Fibroblast of pulmonary artery (primary cell): ENCODE results near the gene SRGAP1.
A peak's percentile ranks its signal among the peaks of the same experiment; 100 is the strongest.
"Not testable (repeated sequence)": the region's sequence is repeated elsewhere in the genome, so short reads cannot be mapped to it uniquely, and the experiment has no call there.

Experiments
- DNase-seq: peaks from one replicate; pipeline ENCODE4 v3.0.0-alpha.2; 2010; ENCODE audit warnings: low read depth
- H3K4me3 ChIP-seq: replicated peaks from 2 replicates; pipeline ENCODE4 v1.5.1; 2011; ENCODE audit warnings: low read depth, mild to moderate bottlenecking, control low read depth, low read length, moderate library complexity
- CTCF ChIP-seq: IDR thresholded peaks from 2 replicates; pipeline ENCODE4 v1.5.1; 2011; ENCODE audit warnings: mild to moderate bottlenecking, control low read depth, low read length, inconsistent platforms; ENCODE audit errors: missing control alignments

The SRGAP1 gene

DNA sequence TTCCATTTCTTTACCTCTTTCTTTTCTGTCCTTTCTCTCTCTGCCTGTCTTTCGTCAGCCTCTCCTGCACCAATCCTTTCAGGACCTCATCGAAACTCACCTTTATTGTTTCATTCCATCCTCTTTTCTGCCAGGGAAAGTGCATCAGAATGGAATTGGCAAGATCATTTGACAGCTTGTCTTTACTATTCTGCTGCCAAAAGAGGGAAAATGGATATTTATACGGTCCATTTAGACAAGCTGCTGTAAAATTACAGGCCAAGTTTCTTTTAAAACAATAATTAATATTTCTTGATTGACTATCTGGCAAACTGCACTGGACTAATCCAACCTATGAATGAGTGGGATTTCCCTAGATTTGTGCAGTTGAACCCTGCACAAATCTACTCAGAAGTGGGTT, 7.6 kb upstream of the SRGAP1 start:
- DNase-seq = no peak
- TF ChIP-seq CTCF = no peak
- H3K4me3 ChIP-seq = no peak overlapping the region

GRCh38 chr12:63838411-63838810, 6.1 kb upstream of the SRGAP1 start:
- TF ChIP-seq CTCF = no peak
- DNase-seq = no peak
- H3K4me3 ChIP-seq = no peak overlapping the region

- no peak overlapping the region for H3K4me3 ChIP-seq
- DNase-seq = no peak
These were observed 3.5 kb upstream of the SRGAP1 start for GRCh38 chr12:63841011-63841410.

GRCh38 chr12:63841571-63841970, 2.9 kb upstream of the SRGAP1 start:
- no peak overlapping the region for H3K4me3 ChIP-seq
- DNase-seq = no peak
- TF ChIP-seq CTCF = no peak

More at GRCh38 chr12:63841011-63841410, 3.5 kb upstream of the SRGAP1 start:
- TF ChIP-seq CTCF = no peak

DNA sequence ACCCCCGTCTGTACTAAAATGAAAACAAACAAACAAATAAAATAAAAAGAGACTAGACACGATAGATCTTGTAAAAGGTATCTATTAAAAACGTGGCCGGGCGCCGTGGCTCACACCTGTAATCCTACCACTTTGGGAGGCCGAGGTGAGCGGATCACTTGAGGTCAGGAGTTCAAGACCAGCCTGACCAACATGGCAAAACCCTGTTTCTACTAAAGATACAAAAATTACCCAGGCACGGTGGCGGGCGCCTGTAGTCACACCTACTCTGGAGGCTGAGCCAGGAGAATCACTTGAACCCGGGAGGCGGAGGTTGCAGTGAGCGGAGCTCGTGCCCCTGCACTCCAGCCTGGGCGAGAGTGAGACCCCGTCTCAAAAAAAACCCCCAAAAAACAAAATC, 1.8 kb upstream of the SRGAP1 start:
- DNase-seq = not testable (repeated sequence)
- peak overlapping the region; percentile 99 for H3K4me3 ChIP-seq

DNA sequence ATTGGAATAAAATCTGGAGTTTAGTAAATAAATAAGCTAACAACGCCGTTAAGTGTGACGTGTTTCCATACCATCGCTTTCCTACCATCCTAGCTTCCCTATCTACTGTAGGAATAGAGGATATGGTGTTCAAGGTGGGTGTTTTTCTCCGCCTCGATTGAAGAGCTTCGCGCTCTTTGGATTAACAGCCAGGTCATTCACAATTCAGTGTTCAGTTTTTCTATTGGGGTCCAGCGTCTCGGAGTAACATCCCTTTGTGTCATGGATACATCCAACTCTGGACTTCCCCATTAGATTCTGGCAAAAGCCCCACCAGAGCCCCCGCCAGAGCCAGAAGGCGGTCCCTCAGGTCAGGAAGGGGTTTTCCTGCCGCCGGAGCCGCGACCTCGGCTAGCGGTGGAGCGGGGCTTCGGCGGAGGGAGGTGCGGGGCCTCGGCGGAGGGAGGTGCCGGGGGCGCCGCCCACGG, 1.2 kb upstream of the SRGAP1 start:
- TF ChIP-seq CTCF = no peak
- no peak for DNase-seq
- peak overlapping the region; percentile 99 for H3K4me3 ChIP-seq

GRCh38 chr12:63843721-63844390, 644 bp upstream of the SRGAP1 start:
- DNase-seq = peak; percentile 97
- peak; percentile 59 for TF ChIP-seq CTCF
- H3K4me3 ChIP-seq = peak overlapping the region; percentile 99
